GM12878 (cell line): ENCODE measurements around the gene UMAD1. TPM values are rescaled to one million over a fixed set of nuclear protein-coding genes. Genes with fewer than 3 reads are reported as not detected.
A peak's percentile ranks its signal among the peaks of the same experiment; 100 is the strongest.

Experiments used
- ATAC-seq: fragments of 200-7000 bp; cut with Tn5 transposase; 3 replicates; pipeline ENCODE4 v1.9.1; 2020; ENCODE audit warnings: mild to moderate bottlenecking, moderate library complexity
- BruUV-seq: library from RNA; stranded (reverse); fragments of 400-500 nt; replicated peaks from 2 replicates; lab custom pipeline; 2021; lab: Mats Ljungman, UMichigan
- CTCF ChIA-PET: fragments of 300-600 bp; sonication (Branson Sonifier 250); formaldehyde crosslinking; extraction: SDS; loops from one replicate; lab custom pipeline; 2021; ENCODE audit warnings: inconsistent platforms; lab: Yijun Ruan, JAX
- POLR2A ChIA-PET: fragments of 350-600 bp; formaldehyde crosslinking; extraction: SDS; loops from one replicate; lab custom pipeline; 2021; ENCODE audit warnings: inconsistent platforms; lab: Charles Lee
- RAD21 ChIA-PET: fragments of 300-600 bp; sonication (Branson Sonifier 250); formaldehyde crosslinking; loops from one replicate; lab custom pipeline; 2023; ENCODE audit warnings: antibody characterized with exemption; ENCODE audit not compliant: unreplicated experiment; lab: Charles Lee
- SMC1A ChIA-PET: fragments of 300-600 bp; sonication (Branson Sonifier 250); formaldehyde crosslinking; loops from one replicate; lab custom pipeline; 2023; ENCODE audit not compliant: unreplicated experiment, uncharacterized antibody; lab: Charles Lee
- DNase-seq: peaks from one replicate; pipeline ENCODE4 v3.0.0-alpha.2; 2011; ENCODE audit warnings: low read depth, low spot score
- FAIRE-seq: peaks from 3 replicates; lab custom pipeline; 2011; peaks lifted over from hg19 to GRCh38; lab: Jason Lieb, UNC
- H2AFZ ChIP-seq: 2 replicates; pipeline ENCODE4 v1.6.0; 2011; ENCODE audit warnings: low read depth, low read length, control low read depth; ENCODE audit not compliant: control insufficient read depth
- H3K27ac ChIP-seq: 2 replicates; pipeline ENCODE4 v1.5.1; 2011; ENCODE audit warnings: control low read depth; ENCODE audit not compliant: control insufficient read depth, insufficient read depth
- H3K27me3 ChIP-seq, 2 experiments: replicated peaks in 1 of 2; 2 replicates each; pipeline versions ENCODE4 v1.6.0 to v1.6.1; 2011; ENCODE audit warnings: low read length in 1 of 2; ENCODE audit not compliant: control insufficient read depth in 2 of 2, insufficient read depth in 2 of 2
- H3K36me3 ChIP-seq, 2 experiments: 2 replicates each; pipeline ENCODE4 v1.5.1; 2011; ENCODE audit warnings: low read length in 1 of 2; ENCODE audit not compliant: control insufficient read depth in 2 of 2, insufficient read depth in 2 of 2
- H3K4me1 ChIP-seq: 2 replicates; pipeline ENCODE4 v1.6.1; 2011; ENCODE audit warnings: mild to moderate bottlenecking, low read length, moderate library complexity, mixed read lengths; ENCODE audit not compliant: control insufficient read depth, insufficient read depth
- H3K4me2 ChIP-seq: 2 replicates; pipeline ENCODE4 v1.6.0; 2011; ENCODE audit warnings: control low read depth; ENCODE audit not compliant: control insufficient read depth, insufficient read depth
- H3K4me3 ChIP-seq: fragments of 200-600 bp; sonication (generic); 2 replicates; pipeline ENCODE4 v1.5.1; 2016
- H3K79me2 ChIP-seq: 2 replicates; pipeline ENCODE4 v1.6.0; 2011; ENCODE audit warnings: low read length; ENCODE audit not compliant: control insufficient read depth, insufficient read depth
- H3K9ac ChIP-seq: 2 replicates; pipeline ENCODE4 v1.8.0; 2011; ENCODE audit warnings: low read length, control low read depth, mixed read lengths; ENCODE audit not compliant: control insufficient read depth, insufficient read depth
- H3K9me3 ChIP-seq: replicated peaks from 3 replicates; pipeline ENCODE4 v1.5.1; 2011; ENCODE audit warnings: mild to moderate bottlenecking, low read length; ENCODE audit not compliant: control insufficient read depth, insufficient read depth
- H4K20me1 ChIP-seq: 2 replicates; pipeline ENCODE4 v1.6.0; 2011; ENCODE audit not compliant: control insufficient read depth, insufficient read depth
- BCL11A ChIP-seq: IDR thresholded peaks from 2 replicates; pipeline ENCODE4 v1.6.1; 2011; ENCODE audit warnings: low read depth, low read length
- BMI1 ChIP-seq: fragments of 450-650 bp; IDR thresholded peaks from 2 replicates; pipeline ENCODE4 v1.6.1; 2016; ENCODE audit warnings: mild to moderate bottlenecking, moderate library complexity, borderline replicate concordance
- CTCF ChIP-seq, 3 experiments: IDR thresholded peaks in 2 of 3; conservative IDR thresholded peaks in 1 of 3; 2 replicates each; pipeline ENCODE4 v1.5.1; 2011; ENCODE audit warnings: low read depth in 3 of 3, low read length in 3 of 3, mild to moderate bottlenecking in 3 of 3, control low read depth in 2 of 3, moderate library complexity in 2 of 3, inconsistent platforms in 1 of 3, mixed read lengths in 1 of 3; ENCODE audit not compliant: control insufficient read depth in 2 of 3, insufficient read depth in 1 of 3; ENCODE audit errors: extremely low read depth in 1 of 3
- FOXM1 ChIP-seq: IDR thresholded peaks from 2 replicates; pipeline ENCODE4 v1.6.1; 2012; ENCODE audit warnings: low read depth, mild to moderate bottlenecking, inconsistent platforms, low read length, moderate library complexity
- IKZF1 ChIP-seq: fragments of 450-650 bp; conservative IDR thresholded peaks from 2 replicates; pipeline ENCODE4 v1.6.1; 2017; ENCODE audit warnings: antibody characterized with exemption, mild to moderate bottlenecking
- IRF4 ChIP-seq: IDR thresholded peaks from 2 replicates; pipeline ENCODE4 v1.6.1; 2011; ENCODE audit warnings: low read depth, low read length
- MTA3 ChIP-seq: IDR thresholded peaks from 2 replicates; pipeline ENCODE4 v1.6.1; 2012; ENCODE audit warnings: low read length, inconsistent platforms, borderline replicate concordance
- NFIC ChIP-seq: IDR thresholded peaks from 2 replicates; pipeline ENCODE4 v1.6.1; 2012; ENCODE audit warnings: low read depth, mild to moderate bottlenecking, inconsistent platforms, low read length, moderate library complexity
- RB1 ChIP-seq: fragments of 450-650 bp; formaldehyde crosslinking; IDR thresholded peaks from 2 replicates; pipeline ENCODE4 v1.6.1; 2017; ENCODE audit warnings: mild to moderate bottlenecking, borderline replicate concordance
- RFX5 ChIP-seq: IDR thresholded peaks from 2 replicates; pipeline ENCODE4 v1.6.1; 2011; ENCODE audit warnings: low read depth, low read length, improper control_type of control experiment
- RUNX3 ChIP-seq: IDR thresholded peaks from 2 replicates; pipeline ENCODE4 v1.6.1; 2012; ENCODE audit warnings: low read length, inconsistent platforms
- SRF ChIP-seq, 2 experiments: IDR thresholded peaks; 2 replicates each; pipeline ENCODE4 v1.6.1; 2011; ENCODE audit warnings: low read depth in 2 of 2, low read length in 2 of 2, mild to moderate bottlenecking in 1 of 2, moderate library complexity in 1 of 2
- TARDBP ChIP-seq: IDR thresholded peaks from 2 replicates; pipeline ENCODE4 v1.6.1; 2016; ENCODE audit warnings: borderline replicate concordance
- TCF12 ChIP-seq: IDR thresholded peaks from 2 replicates; pipeline ENCODE4 v1.6.1; 2011; ENCODE audit warnings: low read depth, mild to moderate bottlenecking, low read length
- YY1 ChIP-seq: IDR thresholded peaks from 2 replicates; pipeline ENCODE4 v1.6.1; 2011; ENCODE audit warnings: low read depth, mild to moderate bottlenecking, low read length
- ZBTB33 ChIP-seq: fragments of 450-650 bp; IDR thresholded peaks from 2 replicates; pipeline ENCODE4 v1.6.1; 2017; ENCODE audit warnings: mild to moderate bottlenecking
- ZNF207 ChIP-seq: fragments of 450-650 bp; IDR thresholded peaks from 2 replicates; pipeline ENCODE4 v1.6.1; 2014; ENCODE audit warnings: antibody characterized with exemption, mild to moderate bottlenecking, borderline replicate concordance
- WGBS: methylation state at CpG from one replicate; pipeline ENCODE4 v1.1.6; 2016; ENCODE audit warnings: low lambda C conversion rate; ENCODE audit not compliant: insufficient replicate concordance, insufficient coverage; ENCODE audit errors: missing lambda C conversion rate; 5-methylcytosine and 5-hydroxymethylcytosine counted together
- in situ Hi-C: fragments of 300-500 bp; cut with MboI; formaldehyde crosslinking; loops from 9 replicates; pipeline ENCODE4 v1.14.3; 2018; ENCODE audit warnings: mixed read lengths
- intact Hi-C: fragments of 100-400 bp; cut with micrococcal nuclease; formaldehyde crosslinking; loops from one replicate; pipeline ENCODE4 v1.14.2; 2022; ENCODE audit not compliant: unreplicated experiment
- polyA plus RNA-seq, 11 experiments: library from polyadenylated mRNA; depleted of rRNA in 4 of 11; unstranded in 6 of 11; stranded (reverse) in 5 of 11; fragments of >200 nt; fragmentation: Nextera tagmentation in 4 of 11; fragmentation: Illumina TruSeq in 1 of 11; extraction: Ambion mirVana in 4 of 11; extraction: Trizol in 1 of 11; gene quantifications; 1 replicate in 1 of 11; 2 replicates in 10 of 11; pipeline versions ENCODE4 v1.2.1 to v1.2.3, GENCODE V29; 2011 to 2016; ENCODE audit warnings: inconsistent platforms in 2 of 11, missing spikeins in 2 of 11, low read depth in 1 of 11
- total RNA-seq, 4 experiments: library from RNA; depleted of rRNA in 3 of 4; stranded (reverse); fragments of >200 nt in 3 of 4; fragmentation: Illumina TruSeq in 1 of 4; extraction: Trizol in 1 of 4; gene quantifications; 2 replicates each; pipeline versions ENCODE4 v1.2.1 to v1.2.3, GENCODE V29; 2013 to 2021

The UMAD1 gene
- total and polyA plus RNA-seq, 10 of the 15 experiments (the other 5 are each of a cell fraction or from before 2014, with no cell fraction given): 6.0 to 28.6 (median 9.3) TPM

DNA sequence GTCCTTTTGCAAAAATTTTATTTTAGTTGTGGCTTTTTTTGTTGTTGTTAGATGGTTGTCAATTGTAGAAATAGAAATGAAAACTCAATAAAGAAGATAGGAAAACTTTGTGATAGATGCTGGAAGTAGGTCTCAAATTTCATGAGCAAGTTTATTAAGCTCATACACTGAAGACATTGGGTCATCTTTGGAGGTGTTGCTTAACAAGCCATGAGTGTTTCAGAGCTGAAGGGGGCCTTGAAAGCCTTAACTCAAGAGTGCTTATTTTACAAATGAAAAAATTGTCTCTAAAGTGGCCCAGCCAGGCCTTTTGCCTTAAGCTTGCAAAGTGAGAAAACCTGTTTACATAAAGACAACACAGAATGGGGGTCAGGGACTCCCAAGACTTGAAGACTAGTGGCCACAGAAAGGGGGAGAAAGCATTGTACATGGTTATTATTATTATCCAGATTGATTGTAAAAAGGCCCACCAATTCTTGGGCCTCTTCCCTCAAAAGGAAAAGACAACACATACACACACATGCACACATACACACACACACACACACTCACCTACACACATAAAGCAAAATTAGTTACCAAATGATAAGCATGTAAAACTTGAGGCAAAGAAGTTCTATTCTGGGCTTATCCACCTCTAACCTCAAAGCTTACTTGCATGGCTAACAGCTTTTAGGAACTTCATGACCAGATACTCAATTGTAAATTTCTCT, 278.3 kb downstream of the UMAD1 start (continued):
- TF ChIP-seq CTCF (IDR thresholded peaks at IDR 0.05 in 2 of 3, conservative IDR thresholded peaks at IDR 0.05 in 1 of 3; ENCODE audit: control insufficient read depth in 2 of 3, extremely low read depth in 1 of 3, insufficient read depth in 1 of 3, low read depth in 3 of 3, low read length in 3 of 3) (no peak), BMI1 (0 out of 2 replicates have a peak, but pooled peaks have one; percentile 39)
- TF ChIP-seq, all 136 proteins: peak for 26

- Histone ChIP-seq H3K4me3 (no peak overlapping the region), H3K36me3 (no peaks in the 10 kb centered on the region), H3K9me3 (peaks cover 3% of the 10 kb centered on the region), H3K79me2 (no peaks in the 10 kb centered on the region; the same call in 1 of the 2 replicates), H4K20me1 (no peaks in the 10 kb centered on the region), H3K27ac (peak overlapping the region; percentile 44; the same call in 1 of the 2 replicates), H3K4me2 (peak overlapping the region; percentile 78), H3K4me1 (peaks cover 50% of the 10 kb centered on the region), H2AFZ (no peak overlapping the region), H3K9ac (peak overlapping the region; percentile 20; the same call in 1 of the 2 replicates), H3K27me3 (no peaks in the 10 kb centered on the region)
- no TSS peak for BruUV-seq
- WGBS: 3% methylated on average over 2 of the region's 2 CpGs
- DNase-seq (no peak), ATAC-seq (peak; percentile 50), FAIRE-seq (no peak)
- RAD21 ChIA-PET: interaction anchor here (0.5 to 3.7 kb wide), 24 partner anchors 11 to 496 kb away, joined by 3 to 52 read pairs (median 6); partner anchors contain the start of gene GLCCI1
- POLR2A ChIA-PET: interaction anchor here (1.0 to 3.0 kb wide), 7 partner anchors 10 to 98 kb away, joined by 3 to 17 read pairs (median 4); no protein-coding TSS in a partner anchor
- intact Hi-C loops (loop anchor here (1.0 to 5.0 kb wide), 2 partner anchors 49 to 213 kb away; partner anchors contain the start of gene GLCCI1), in situ Hi-C loops (no loop called here)
- SMC1A ChIA-PET: interaction anchor here (0.7 to 4.2 kb wide), 55 partner anchors 9 to 295 kb away, joined by 3 to 59 read pairs (median 5); no protein-coding TSS in a partner anchor
- CTCF ChIA-PET: interaction anchor here (0.8 to 3.1 kb wide), 19 partner anchors 10 to 298 kb away, joined by 3 to 19 read pairs (median 5); no protein-coding TSS in a partner anchor
- TF ChIP-seq RB1 (no peak), MTA3 (no peak), IRF4 (peak; percentile 13; the same call in 1 of the 2 replicates), BMI1 (no peak), IKZF1 (0 out of 2 replicates have a peak, but pooled peaks have one; percentile 29), RUNX3 (peak; percentile 83), TCF12 (no peak), RFX5 (no peak), ZNF207 (no peak), NFIC (peak; percentile 85), SRF (IDR thresholded peaks at IDR 0.05; ENCODE audit: low read depth in 2 of 2, low read length in 2 of 2) (peak in 1 of 2 experiments; percentile 86; a peak in 2 of 4 replicates), FOXM1 (peak; percentile 76; the same call in 1 of the 2 replicates), BCL11A (0 out of 2 replicates have a peak, but pooled peaks have one; percentile 26), TARDBP (no peak), ZBTB33 (no peak), YY1 (0 out of 2 replicates have a peak, but pooled peaks have one; percentile 20)
Measured at GRCh38 chr7:7919449-7919945, 278.9 kb downstream of the UMAD1 start.
